ENCODE results near the gene FBXL7.

DNA sequence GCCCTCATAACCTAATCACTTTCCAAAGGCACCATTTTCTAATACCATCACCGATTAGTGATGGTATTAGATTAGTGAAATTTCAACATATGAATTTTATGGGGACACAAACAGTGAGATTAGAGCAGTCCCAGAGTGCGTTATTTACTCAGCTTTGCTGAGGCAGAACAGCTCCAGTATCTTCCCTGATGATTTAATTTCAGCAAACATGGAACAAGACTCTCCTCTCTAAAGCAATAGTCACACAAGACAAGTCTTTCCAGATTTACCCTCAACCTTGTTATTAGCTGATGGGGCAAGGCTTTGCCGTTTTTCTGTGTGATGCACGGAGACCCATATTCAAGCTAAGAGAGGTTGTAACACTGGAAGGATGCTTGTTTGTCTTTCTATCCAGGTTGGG is 333.4 kb downstream of the FBXL7 start:
- TF ChIP-seq, protein P1, sequence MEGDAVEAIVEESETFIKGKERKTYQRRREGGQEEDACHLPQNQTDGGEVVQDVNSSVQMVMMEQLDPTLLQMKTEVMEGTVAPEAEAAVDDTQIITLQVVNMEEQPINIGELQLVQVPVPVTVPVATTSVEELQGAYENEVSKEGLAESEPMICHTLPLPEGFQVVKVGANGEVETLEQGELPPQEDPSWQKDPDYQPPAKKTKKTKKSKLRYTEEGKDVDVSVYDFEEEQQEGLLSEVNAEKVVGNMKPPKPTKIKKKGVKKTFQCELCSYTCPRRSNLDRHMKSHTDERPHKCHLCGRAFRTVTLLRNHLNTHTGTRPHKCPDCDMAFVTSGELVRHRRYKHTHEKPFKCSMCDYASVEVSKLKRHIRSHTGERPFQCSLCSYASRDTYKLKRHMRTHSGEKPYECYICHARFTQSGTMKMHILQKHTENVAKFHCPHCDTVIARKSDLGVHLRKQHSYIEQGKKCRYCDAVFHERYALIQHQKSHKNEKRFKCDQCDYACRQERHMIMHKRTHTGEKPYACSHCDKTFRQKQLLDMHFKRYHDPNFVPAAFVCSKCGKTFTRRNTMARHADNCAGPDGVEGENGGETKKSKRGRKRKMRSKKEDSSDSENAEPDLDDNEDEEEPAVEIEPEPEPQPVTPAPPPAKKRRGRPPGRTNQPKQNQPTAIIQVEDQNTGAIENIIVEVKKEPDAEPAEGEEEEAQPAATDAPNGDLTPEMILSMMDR (IDR thresholded peaks at IDR 0.05): no peak
- TF ChIP-seq POLR2A (IDR thresholded peaks at IDR 0.05): no peak

Data from lower leg skin (tissue), 3 donors.